GM12891 (cell line): ENCODE measurements around the gene MPND.

Experiments
- DNase-seq: peaks from one replicate; pipeline ENCODE4 v3.0.0; 2011; ENCODE audit warnings: low spot score; ENCODE audit not compliant: insufficient read length
- FAIRE-seq: peaks from 2 replicates; lab custom pipeline; 2011; peaks lifted over from hg19 to GRCh38; lab: Jason Lieb, UNC
- PAX5 ChIP-seq: IDR thresholded peaks from 2 replicates; pipeline ENCODE4 v1.6.1; 2011; ENCODE audit warnings: low read length, moderate library complexity, mild to moderate bottlenecking; ENCODE audit not compliant: insufficient read depth, severe bottlenecking
- POLR2A ChIP-seq: IDR thresholded peaks from 2 replicates; pipeline ENCODE4 v1.6.1; 2011; ENCODE audit warnings: low read depth, low read length, control low read depth
- POLR2AphosphoS5 ChIP-seq: IDR thresholded peaks from 2 replicates; pipeline ENCODE4 v1.6.1; 2011; ENCODE audit warnings: low read depth, low read length, control low read depth
- POU2F2 ChIP-seq: IDR thresholded peaks from 2 replicates; pipeline ENCODE4 v1.6.1; 2011; ENCODE audit warnings: low read depth, mild to moderate bottlenecking, control low read depth, low read length, moderate library complexity
- SPI1 ChIP-seq: IDR thresholded peaks from 2 replicates; pipeline ENCODE4 v1.6.1; 2011; ENCODE audit warnings: low read depth, low read length, control low read depth
- TAF1 ChIP-seq: IDR thresholded peaks from 2 replicates; pipeline ENCODE4 v1.6.1; 2011; ENCODE audit warnings: low read depth, low read length, control low read depth

MPND gene

DNA sequence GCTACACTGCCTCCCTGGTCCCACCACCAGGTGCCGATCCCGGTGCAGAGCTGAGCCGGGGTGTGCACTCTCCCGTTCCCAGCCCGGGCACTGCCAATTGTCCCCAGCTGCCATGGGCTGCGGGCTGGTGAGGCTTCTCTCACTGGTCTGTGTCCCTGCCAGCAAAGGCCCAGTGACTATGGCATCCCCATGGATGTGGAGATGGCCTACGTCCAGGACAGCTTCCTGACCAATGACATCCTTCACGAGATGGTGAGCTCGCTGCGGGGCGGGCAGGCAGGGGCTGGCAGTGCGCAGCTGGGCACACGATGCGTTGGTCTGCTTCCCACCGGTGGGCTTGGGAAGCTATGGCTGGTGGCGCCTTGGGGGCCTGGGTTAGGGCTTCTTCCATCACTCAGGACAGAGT is 14.6 kb downstream of the MPND start:
- DNase-seq: no peak

DNA sequence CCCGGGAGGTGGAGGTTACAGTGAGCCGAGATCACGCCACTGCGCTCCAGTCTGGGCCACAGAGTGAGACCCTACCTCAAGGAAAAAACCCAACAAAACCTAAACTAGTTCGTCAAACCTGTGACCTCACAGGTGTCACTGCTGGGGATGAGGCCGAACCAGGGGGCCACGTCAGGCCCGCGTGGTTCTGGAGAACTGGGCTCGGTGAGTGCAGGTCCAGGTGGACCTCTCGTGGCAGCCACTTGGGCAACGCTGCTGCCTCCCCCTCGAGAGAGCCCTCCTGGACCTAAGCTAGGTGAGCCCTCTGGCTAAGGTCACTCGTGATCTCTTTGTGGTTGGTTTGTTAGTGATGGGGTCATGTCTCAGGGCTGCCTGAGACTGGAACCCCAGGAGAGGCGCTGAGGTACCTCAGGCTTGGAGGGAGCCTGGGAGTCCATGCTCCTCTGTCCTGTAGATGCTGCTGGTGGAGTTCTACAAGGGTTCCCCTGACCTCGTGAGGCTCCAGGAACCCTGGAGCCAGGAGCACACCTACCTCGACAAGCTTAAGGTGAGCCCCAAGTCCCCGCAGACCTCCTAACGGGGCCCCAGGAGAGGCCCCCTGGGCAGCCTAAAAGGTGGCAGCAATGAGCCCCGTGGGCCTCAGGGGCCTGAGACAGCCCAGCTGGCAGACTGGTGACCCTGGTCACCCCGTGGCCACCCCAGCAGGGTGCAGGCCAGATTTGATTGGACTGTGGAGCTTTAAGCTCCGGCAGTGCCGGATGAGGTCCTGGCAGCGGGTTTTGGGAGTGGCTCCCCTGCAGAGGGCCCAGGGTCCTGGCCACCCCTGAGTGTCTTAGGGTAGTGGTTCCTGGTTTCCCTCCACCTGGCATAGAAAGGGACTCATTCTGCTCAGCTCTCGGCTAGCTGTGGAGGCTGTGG is 15.6 kb downstream of the MPND start:
- TF ChIP-seq SPI1 (no peak), TAF1 (no peak), POLR2A (no peak; the same call in 1 of the 2 replicates), POLR2AphosphoS5 (no peak; the same call in 1 of the 2 replicates), PAX5 (no peak), POU2F2 (no peak)
- DNase-seq (no peak), FAIRE-seq (no peak)

More for the DNA sequence above, 14.6 kb downstream of the MPND start:
- TF ChIP-seq PAX5: no peak
- 0 out of 2 replicates have a peak, but pooled peaks have one; percentile 3 for TF ChIP-seq POU2F2
- TF ChIP-seq POLR2A: no peak
- FAIRE-seq: no peak

DNA sequence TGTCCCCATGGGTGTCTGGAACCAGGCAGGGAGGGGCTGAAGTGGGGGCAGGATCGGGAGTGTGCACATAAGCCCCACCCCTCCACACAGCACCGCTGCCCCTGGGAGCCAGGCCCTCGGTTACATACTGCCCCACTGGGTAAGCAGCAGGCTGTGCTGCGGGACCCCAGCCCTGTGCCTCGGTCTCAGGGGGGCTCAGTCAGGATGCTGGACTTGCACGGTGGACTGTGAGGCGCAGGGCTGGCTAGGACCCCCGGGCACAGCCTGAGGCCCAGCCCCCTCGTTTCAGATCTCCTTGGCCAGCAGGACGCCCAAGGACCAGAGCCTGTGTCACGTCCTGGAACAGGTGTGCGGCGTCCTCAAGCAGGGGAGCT is 16.3 kb downstream of the MPND start:
- TF ChIP-seq POU2F2 (no peak), POLR2A (no peak; the same call in 1 of the 2 replicates), POLR2AphosphoS5 (no peak; the same call in 1 of the 2 replicates)
- no peak for FAIRE-seq
- no peak for DNase-seq

DNA sequence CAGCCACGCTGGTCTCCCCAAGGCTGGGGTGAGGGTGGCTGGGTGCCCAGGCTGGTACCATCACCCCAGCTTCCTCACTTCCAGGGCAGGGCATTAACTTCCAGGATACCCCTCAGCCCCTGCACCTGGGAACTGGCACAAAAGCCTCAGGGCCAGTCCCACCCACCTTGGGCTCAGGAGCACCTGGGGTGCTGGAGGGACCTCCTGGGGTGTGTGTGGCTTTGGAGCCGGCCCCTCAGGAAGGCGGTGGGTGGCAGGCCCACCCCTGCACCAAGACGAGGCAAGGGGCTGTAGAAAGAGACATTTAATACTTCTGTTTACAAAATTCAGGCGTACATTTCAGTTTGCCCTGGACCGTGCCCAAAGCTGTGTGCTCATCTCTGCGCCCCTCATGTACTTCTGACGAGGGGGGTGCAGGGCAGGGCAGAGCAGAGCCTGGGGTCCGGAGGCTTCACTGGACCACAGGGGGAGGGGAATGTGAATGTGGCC is 16.8 kb downstream of the MPND start:
- FAIRE-seq (no peak), DNase-seq (no peak)
- no peak for TF ChIP-seq SPI1
- TF ChIP-seq POLR2AphosphoS5: no peak
- TF ChIP-seq POU2F2: no peak
- TF ChIP-seq TAF1: no peak
- TF ChIP-seq PAX5: no peak
- no peak for TF ChIP-seq POLR2A

DNA sequence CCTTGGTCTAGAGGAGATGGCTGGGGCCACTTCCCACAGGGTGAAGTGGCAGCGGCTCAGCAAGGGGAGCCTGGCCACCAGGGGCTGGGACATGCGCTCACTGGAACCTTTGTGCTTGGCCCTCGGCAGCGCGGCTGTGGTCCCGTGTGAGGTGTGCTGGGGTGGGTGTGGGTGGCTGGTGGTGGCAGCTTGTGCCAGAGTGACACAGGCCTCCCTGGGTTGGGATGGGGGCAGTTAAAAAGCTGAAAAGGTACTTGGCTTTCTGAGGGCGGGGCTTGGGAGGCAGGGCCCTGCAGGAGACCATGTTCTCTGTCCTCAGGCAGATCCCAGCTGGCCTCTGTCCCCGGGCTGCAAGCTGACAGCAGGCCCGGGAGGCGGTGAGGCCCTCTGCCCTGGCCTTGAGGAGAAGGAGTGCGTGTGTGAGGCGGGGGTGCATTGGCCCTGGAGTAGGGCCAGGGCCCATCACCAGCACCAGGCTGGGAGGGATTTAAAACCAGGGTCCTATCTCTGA is 17.3 kb downstream of the MPND start:
- TF ChIP-seq SPI1 (no peak), PAX5 (no peak), POU2F2 (no peak), POLR2AphosphoS5 (no peak), TAF1 (no peak), POLR2A (no peak; the same call in 1 of the 2 replicates)
- no peak for DNase-seq
- FAIRE-seq: no peak

DNA sequence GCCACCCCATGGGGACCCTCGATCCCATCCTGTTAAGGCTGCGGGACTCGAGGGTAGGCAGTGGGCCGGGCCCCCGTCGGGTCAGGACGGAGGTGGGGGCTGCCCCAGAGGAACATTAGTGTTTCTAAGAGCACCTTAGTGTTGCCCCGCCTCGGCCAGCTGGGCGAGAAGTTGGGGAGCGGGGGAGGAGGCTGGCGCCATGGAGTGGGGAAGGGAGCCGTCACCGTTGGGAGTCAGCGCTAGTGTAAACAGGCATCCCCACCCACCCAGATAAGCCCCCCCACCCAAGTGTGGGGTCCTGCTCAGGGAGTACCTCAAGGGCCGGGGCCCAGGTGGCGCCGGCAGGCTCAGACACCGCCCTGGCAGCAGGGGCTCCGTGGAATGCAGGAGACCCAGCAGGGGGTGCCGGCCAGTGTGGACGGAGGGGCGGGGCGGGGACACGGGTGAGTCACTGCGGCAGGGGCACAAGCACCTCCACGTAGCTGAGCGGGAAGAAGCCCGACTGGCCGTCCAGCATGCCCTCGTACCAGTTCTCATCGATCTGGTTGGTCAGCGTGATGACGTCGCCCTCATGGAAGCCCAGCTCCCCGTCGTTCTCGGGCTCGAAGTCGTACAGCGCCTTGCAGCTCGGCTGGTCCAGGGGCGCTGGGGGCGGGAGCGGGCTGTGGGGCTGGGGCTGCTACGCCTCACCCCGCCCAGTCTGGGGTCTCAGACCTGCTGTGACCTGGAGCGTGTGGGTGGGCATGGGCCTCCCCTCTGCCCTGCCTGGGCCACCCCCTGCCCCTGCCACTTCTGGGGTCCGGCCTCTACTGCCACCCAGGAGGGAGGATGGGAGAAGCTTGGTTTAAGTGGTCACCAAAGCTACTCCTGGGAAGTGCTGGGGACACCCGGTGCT is 18.0 kb downstream of the MPND start:
- no peak for DNase-seq
- no peak for FAIRE-seq
- TF ChIP-seq SPI1: no peak
- TF ChIP-seq POLR2A: no peak; the same call in 1 of the 2 replicates
- no peak for TF ChIP-seq POU2F2
- TF ChIP-seq PAX5: no peak
- TF ChIP-seq TAF1: no peak
- no peak for TF ChIP-seq POLR2AphosphoS5

DNA sequence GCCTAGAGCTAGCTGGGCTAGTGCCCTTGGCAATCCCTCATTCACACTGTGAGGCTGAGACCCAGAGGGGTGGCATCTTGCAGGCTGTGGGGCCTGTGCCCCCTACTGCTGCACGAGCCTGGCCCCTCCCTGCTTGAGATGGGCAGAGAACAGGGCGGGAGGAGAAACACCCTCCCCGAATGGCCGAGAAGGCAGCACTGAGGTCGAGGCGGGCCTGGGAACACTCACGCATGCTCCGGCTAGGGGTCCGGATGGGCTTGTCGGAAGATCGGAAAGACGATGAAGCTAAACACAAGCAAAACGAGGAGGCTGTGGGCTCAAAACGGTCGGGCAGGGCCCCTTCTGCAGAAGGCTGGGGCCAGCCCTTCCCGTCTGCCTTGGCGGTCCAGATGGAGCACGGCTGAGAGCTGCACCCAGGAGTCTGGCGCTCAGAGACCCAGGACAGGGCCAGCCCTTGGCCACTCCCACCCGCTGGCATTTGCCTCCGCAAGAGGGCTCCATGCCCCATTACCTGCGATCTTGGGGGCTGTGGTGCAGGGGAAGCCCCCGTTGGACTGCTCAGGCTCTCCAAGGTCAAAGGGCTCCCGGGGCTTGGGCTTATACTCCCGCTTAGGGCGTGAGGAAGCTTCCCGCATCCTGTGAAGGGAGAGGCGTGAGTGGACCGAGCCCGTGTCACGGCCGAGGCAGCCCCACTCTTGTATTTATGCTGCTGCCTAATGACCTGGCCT is 18.9 kb downstream of the MPND start:
- DNase-seq (no peak), FAIRE-seq (no peak)
- no peak for TF ChIP-seq PAX5

DNA sequence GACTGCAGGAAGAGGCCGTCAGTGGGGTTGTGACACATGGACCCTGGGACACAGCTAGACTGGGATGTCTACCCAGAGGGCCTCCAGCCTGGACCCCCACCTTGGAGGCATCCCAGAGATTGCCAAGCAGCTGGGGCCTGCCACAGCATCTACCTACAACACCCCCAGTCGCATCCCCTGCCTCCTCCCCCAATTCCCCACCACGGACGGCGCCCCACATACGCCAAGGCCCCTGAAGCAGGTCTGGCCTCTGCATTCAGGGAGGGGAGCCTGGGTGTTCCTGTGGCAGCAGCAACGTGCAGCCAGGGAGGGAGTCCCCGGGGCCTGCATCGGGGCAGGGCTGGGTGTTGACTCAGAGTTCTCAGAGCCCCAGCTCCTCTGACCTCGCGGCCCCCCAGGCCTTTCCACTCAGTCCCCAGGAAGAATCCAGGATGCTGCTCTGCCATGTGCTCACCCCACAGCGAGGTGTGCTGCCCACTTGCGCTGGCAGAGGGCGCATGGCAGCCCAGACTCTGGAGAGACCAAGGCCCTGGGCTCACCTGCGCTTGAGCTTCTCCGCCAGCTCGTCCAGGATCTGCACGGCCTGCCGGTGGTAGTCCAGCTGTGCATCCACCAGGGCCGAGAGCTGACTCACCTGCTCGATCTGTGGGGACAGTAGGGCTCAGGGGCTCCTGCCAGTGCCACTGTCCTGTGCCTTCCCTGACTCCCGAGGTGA is 19.6 kb downstream of the MPND start:
- TF ChIP-seq POLR2A: no peak
- DNase-seq (no peak), FAIRE-seq (no peak)

DNA sequence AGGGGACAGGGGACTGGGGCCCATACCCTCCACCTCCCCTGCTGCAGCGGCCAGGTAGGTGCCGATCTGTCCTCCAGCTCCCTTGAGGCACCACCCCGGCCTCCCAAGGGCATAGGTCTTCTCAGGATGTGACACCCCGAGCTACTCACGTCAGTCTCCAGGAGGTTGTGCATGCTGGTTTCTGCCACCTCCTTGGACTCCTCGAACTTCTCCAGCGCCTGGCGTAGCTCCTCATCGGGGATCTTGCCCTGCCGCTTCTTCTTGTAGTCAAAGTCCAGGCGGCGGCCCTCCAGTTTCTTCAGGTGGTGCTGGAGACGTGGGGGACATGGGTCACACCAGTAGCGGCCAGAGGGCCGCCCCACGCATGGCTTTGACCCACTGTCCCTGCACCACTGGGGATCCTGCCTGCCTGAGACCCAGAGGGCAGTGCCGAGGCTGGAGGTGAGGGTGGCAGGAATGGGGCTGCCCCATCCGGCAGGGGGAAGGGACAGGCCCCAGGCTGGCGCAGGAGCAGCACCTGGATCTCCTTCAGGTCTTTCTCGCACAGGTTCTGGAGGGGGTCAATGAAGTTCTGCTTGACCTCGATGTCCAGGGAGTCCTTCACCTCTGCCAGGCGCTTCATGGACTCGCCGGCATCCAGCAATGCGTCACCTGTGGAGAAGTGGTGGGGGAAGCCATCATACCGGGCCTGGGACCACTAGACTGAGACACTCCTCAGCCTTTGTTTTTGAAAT is 20.4 kb downstream of the MPND start:
- no peak for DNase-seq
- 0 out of 2 replicates have a peak, but pooled peaks have one; percentile 6 for TF ChIP-seq POLR2A
- TF ChIP-seq SPI1: no peak
- FAIRE-seq: no peak
